Immature natural killer cell (primary cell): ENCODE results near the gene MTHFR. TPM values are rescaled to one million over a fixed set of nuclear protein-coding genes. Genes with fewer than 3 reads are reported as not detected.

Experiments used
- DNase-seq, 3 donors: peaks; one replicate each; pipeline ENCODE4 v3.0.0; 2022; ENCODE audit warnings: mixed read lengths in 1 of 3
- H3K27ac Mint-ChIP-seq, 6 donors: one replicate each; pipeline ENCODE4 v1.8.0; 2020; ENCODE audit warnings: mixed read lengths in 6 of 6, mild to moderate bottlenecking in 5 of 6, inconsistent platforms in 4 of 6, moderate library complexity in 3 of 6
- H3K27me3 Mint-ChIP-seq, 3 donors: one replicate each; pipeline ENCODE4 v1.8.0; 2020 to 2021; ENCODE audit warnings: low read depth in 3 of 3, mild to moderate bottlenecking in 3 of 3, mixed read lengths in 3 of 3, moderate library complexity in 3 of 3, inconsistent platforms in 1 of 3
- H3K36me3 Mint-ChIP-seq, 3 donors: one replicate each; pipeline ENCODE4 v1.8.0; 2020; ENCODE audit warnings: mixed read lengths in 3 of 3, inconsistent platforms in 2 of 3, mild to moderate bottlenecking in 2 of 3
- H3K4me1 Mint-ChIP-seq, 2 donors: one replicate each; pipeline ENCODE4 v1.8.0; 2020; ENCODE audit warnings: inconsistent platforms in 2 of 2, mild to moderate bottlenecking in 2 of 2, mixed read lengths in 2 of 2, moderate library complexity in 1 of 2
- H3K4me3 Mint-ChIP-seq, 5 donors: one replicate each; pipeline ENCODE4 v1.8.0; 2020; ENCODE audit warnings: mild to moderate bottlenecking in 5 of 5, mixed read lengths in 5 of 5, inconsistent platforms in 3 of 5, moderate library complexity in 3 of 5
- H3K9me3 Mint-ChIP-seq, 6 donors: one replicate each; pipeline ENCODE4 v1.8.0; 2020; ENCODE audit warnings: mild to moderate bottlenecking in 6 of 6, mixed read lengths in 6 of 6, inconsistent platforms in 4 of 6, moderate library complexity in 3 of 6
- polyA plus RNA-seq, 3 donors: library from polyadenylated mRNA; unstranded; fragments of 300-500 nt; fragmentation: Illumina TruSeq; gene quantifications; one replicate each; pipeline ENCODE4 v1.2.3, GENCODE V29; 2021

The MTHFR gene
- polyA plus RNA-seq, 3 donors from 2014 or later: 5.0 to 15.2 (median 7.6) TPM

DNA sequence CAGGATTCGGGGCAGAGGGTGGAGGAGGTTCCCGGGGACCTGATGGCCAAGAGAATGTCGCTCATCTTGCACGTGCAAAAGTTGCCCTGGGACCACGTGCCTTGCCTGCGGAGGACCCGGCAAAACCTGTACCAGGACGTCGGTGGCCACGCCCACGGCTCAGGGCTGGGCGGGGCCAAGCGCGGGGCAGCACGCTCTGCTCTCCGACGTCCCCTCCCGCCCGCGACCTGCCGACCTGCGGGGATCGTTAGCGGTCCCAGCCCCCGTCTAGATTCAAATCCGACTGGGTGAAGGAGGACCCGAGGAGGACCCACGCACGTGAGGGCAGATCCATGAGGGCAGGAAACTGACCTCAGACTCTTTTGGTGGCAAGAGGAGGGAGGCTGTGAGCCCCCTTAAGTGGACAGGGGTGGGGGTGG, 43.8 kb downstream of the MTHFR start, which contains the start of gene C1orf167:
Gene C1orf167 (plus strand): TSS at position 206 of the 419 bp plus-strand sequence. CDS start 2,208 bp downstream, outside the sequence.
- peak in 2 of 3 donors; percentile 12 to 16 for DNase-seq
- peaks cover 4 to 14% (median 11%) of the 10 kb centered on the region in 3 donors for H3K27me3 Mint-ChIP-seq
- H3K27ac Mint-ChIP-seq: no peak within 1 kb of the TSS
- peak within 1 kb of the TSS in 4 of 5 donors; percentile 29 to 60 (median 46) for H3K4me3 Mint-ChIP-seq
- H3K4me1 Mint-ChIP-seq: peaks cover 4 to 6% of the 10 kb centered on the region in 2 donors
- H3K36me3 Mint-ChIP-seq: peaks cover 0 to 3% (median 0%) of the 10 kb centered on the region in 3 donors
- H3K9me3 Mint-ChIP-seq: no peaks in the 10 kb centered on the region

- Mint-ChIP-seq H3K27me3 (peaks cover 4 to 14% (median 11%) of the 10 kb centered on the region in 3 donors), H3K27ac (no peak overlapping the region), H3K9me3 (no peaks in the 10 kb centered on the region), H3K4me3 (peak overlapping the region in 3 of 5 donors; percentile 44 to 60 (median 47)), H3K36me3 (peaks cover 0 to 3% (median 0%) of the 10 kb centered on the region in 3 donors), H3K4me1 (peaks cover 4 to 6% of the 10 kb centered on the region in 2 donors)
- DNase-seq: no peak
Measured at GRCh38 chr1:11761285-11761684, 44.5 kb downstream of the MTHFR start.

- H3K27me3 Mint-ChIP-seq: peaks cover 0 to 14% (median 9%) of the 10 kb centered on the region in 3 donors
- DNase-seq: no peak
- no peak overlapping the region for H3K27ac Mint-ChIP-seq
- H3K36me3 Mint-ChIP-seq: peaks cover 0 to 3% (median 0%) of the 10 kb centered on the region in 3 donors
- H3K4me3 Mint-ChIP-seq: no peak overlapping the region
- no peaks in the 10 kb centered on the region for H3K9me3 Mint-ChIP-seq
- H3K4me1 Mint-ChIP-seq: peaks cover 4 to 6% of the 10 kb centered on the region in 2 donors
Measured at GRCh38 chr1:11759791-11760190, 46.0 kb downstream of the MTHFR start.

DNA sequence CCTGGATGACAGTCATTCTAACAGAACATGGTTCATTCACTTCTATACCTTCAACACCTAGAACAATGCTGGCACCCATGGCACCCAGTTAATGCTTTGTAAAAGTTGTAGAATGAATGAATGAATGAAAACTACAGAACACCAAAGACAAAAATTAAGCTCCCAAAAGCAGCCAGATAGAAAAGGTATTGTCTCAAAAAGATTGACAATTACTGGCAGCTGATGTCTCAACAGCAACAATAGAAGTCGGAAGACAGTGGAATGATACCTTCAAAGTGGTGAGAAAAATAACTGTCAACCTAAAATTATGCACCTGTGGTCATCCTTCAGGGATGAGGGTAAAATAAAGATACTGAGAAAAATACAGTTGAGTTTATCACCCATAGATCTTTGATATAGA, 48.7 kb downstream of the MTHFR start:
- no peak for DNase-seq
- peaks cover 0 to 3% (median 0%) of the 10 kb centered on the region in 3 donors for H3K36me3 Mint-ChIP-seq
- no peaks in the 10 kb centered on the region for H3K9me3 Mint-ChIP-seq
- H3K4me1 Mint-ChIP-seq: peaks cover 6% of the 10 kb centered on the region in 2 donors
- no peak overlapping the region for H3K4me3 Mint-ChIP-seq
- H3K27me3 Mint-ChIP-seq: peaks cover 0 to 9% (median 7%) of the 10 kb centered on the region in 3 donors
- no peak overlapping the region for H3K27ac Mint-ChIP-seq

DNA sequence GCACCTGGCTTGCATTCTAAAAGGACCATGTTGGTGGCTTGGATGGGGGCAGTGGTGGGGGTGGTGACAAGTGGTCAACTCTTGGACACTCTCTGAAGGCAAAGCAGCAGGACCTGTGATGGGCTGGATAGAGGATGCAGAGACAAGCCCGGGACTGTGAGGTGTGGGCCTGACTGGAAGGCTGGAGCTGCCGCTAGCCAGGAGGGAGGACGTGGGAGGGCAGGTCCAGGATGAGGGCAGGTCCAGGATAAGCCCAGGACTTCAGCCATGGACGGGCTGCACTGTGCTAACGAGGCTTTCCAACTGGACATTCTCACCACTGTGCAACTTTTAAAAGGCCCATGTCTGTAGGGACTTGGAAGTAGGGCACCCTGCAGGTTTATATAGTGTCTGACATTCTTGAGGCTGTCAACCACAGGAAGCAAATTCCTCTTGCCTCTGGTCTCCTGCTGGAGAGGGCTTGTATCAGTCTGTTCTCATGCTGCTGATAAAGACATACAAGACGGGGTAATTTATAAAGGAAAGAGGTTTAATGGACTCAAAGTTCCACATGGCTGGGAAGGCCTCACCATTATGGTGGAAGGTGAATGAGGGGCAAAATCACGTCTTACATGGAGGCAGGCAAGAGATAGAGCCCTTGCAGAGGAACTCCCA, 52.1 kb downstream of the MTHFR start:
- Mint-ChIP-seq H3K9me3 (no peaks in the 10 kb centered on the region), H3K27ac (peak overlapping the region in 5 of 6 donors; percentile 53 to 78 (median 57)), H3K27me3 (peaks cover 0 to 3% (median 0%) of the 10 kb centered on the region in 3 donors), H3K4me3 (no peak overlapping the region), H3K36me3 (peaks cover 0 to 6% (median 0%) of the 10 kb centered on the region in 3 donors), H3K4me1 (peaks cover 8 to 15% of the 10 kb centered on the region in 2 donors)
- DNase-seq: no peak

DNA sequence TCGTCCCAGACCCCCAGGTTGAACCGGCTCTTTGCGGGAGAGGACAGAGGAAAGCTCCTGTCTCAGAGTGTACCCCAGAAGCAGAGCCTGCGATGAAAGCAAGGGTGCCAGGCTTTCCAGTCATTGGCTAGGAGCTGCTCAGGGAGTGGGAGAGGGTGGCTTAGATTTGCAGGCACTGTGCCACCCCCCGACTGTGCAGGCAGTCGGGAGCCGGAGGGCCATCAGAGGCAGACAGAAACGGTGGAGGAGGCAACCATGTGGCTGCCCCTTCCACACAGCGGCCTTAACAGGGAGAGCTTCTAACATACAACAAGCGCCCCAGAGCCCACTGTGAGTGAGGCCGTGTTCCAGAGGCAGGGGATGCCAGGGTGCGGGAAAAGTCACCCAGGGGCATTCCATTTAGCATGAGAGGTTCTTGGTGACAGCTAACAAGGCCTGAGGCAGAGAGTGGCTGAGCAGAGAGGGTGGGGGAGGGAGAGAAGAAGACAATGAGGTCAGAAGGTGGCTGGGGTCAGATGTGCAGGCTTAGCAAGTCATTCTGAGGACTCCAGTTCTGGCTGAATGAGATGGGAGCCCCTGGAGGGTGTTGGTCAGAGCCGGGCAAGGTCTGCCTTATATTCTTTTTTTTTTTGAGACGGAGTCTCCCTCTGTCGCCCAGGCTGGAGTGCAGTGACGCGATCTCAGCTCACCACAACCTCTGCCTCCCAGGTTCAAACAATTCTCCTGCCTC, 53.2 kb downstream of the MTHFR start:
- no peaks in the 10 kb centered on the region for H3K9me3 Mint-ChIP-seq
- peaks cover 12 to 17% of the 10 kb centered on the region in 2 donors for H3K4me1 Mint-ChIP-seq
- DNase-seq: no peak
- H3K36me3 Mint-ChIP-seq: peaks cover 0 to 6% (median 0%) of the 10 kb centered on the region in 3 donors
- no peak overlapping the region for H3K4me3 Mint-ChIP-seq
- peaks cover 0 to 2% (median 0%) of the 10 kb centered on the region in 3 donors for H3K27me3 Mint-ChIP-seq
- peak overlapping the region in 2 of 6 donors; percentile 16 to 39 for H3K27ac Mint-ChIP-seq

GRCh38 chr1:11751087-11751486, 54.7 kb downstream of the MTHFR start:
- peaks cover 22 to 28% of the 10 kb centered on the region in 2 donors for H3K4me1 Mint-ChIP-seq
- H3K27ac Mint-ChIP-seq: no peak overlapping the region
- H3K27me3 Mint-ChIP-seq: peaks cover 0 to 2% (median 0%) of the 10 kb centered on the region in 3 donors
- H3K9me3 Mint-ChIP-seq: no peaks in the 10 kb centered on the region
- H3K36me3 Mint-ChIP-seq: peaks cover 6 to 17% (median 8%) of the 10 kb centered on the region in 3 donors
- no peak for DNase-seq
- no peak overlapping the region for H3K4me3 Mint-ChIP-seq

- Mint-ChIP-seq H3K4me1 (peaks cover 33 to 35% of the 10 kb centered on the region in 2 donors), H3K27me3 (peaks cover 0 to 2% (median 0%) of the 10 kb centered on the region in 3 donors), H3K27ac (no peak overlapping the region), H3K9me3 (no peaks in the 10 kb centered on the region), H3K36me3 (peaks cover 8 to 27% (median 16%) of the 10 kb centered on the region in 3 donors), H3K4me3 (no peak overlapping the region)
- DNase-seq: no peak
Measured at GRCh38 chr1:11749996-11750395, 55.8 kb downstream of the MTHFR start.

DNA sequence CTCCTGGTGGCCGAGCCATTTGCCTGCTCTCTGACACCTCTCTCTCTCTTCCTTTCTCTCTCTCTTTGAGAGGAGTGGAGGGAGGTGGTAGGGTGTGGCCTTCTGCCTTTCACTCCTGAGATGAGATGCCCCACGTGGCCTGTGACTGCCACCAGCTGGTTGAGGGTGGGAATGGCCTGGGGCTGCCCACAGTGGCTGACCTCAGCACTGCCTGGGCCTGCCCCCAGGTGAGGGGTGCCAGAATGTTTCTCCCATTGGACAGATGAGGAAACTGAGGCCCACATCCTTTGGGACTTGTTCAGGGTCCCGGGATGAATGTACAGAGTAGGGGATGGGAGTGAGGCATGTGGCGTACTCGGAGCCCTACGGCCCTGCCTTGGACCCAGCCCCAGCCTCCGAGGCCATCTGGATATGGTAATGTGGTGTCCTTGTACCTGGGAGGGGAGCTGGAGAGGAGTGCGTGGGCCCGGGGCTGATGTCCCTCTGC, 56.5 kb downstream of the MTHFR start:
- H3K9me3 Mint-ChIP-seq: no peaks in the 10 kb centered on the region
- peak; percentile 60 to 65 (median 62) for DNase-seq
- peaks cover 0 to 2% (median 0%) of the 10 kb centered on the region in 3 donors for H3K27me3 Mint-ChIP-seq
- H3K27ac Mint-ChIP-seq: peak overlapping the region; percentile 51 to 88 (median 74)
- H3K36me3 Mint-ChIP-seq: peaks cover 8 to 27% (median 19%) of the 10 kb centered on the region in 3 donors
- peak overlapping the region; percentile 2 to 68 (median 61) for H3K4me3 Mint-ChIP-seq
- H3K4me1 Mint-ChIP-seq: peaks cover 33 to 38% of the 10 kb centered on the region in 2 donors

- DNase-seq: no peak
- Mint-ChIP-seq H3K4me1 (peaks cover 33 to 38% of the 10 kb centered on the region in 2 donors), H3K27me3 (peaks cover 0 to 2% (median 1%) of the 10 kb centered on the region in 3 donors), H3K4me3 (peak overlapping the region; percentile 2 to 68 (median 61)), H3K27ac (peak overlapping the region; percentile 51 to 88 (median 74)), H3K36me3 (peaks cover 8 to 27% (median 20%) of the 10 kb centered on the region in 3 donors), H3K9me3 (no peaks in the 10 kb centered on the region)
Measured at GRCh38 chr1:11748294-11749202, 57.2 kb downstream of the MTHFR start.

- H3K36me3 Mint-ChIP-seq: peaks cover 8 to 27% (median 20%) of the 10 kb centered on the region in 3 donors
- H3K27ac Mint-ChIP-seq: peak overlapping the region in 4 of 6 donors; percentile 1 to 60 (median 52)
Measured at GRCh38 chr1:11746795-11747487, 58.8 kb downstream of the MTHFR start.

GRCh38 chr1:11746092-11746491, 59.7 kb downstream of the MTHFR start:
- Mint-ChIP-seq H3K4me1 (peaks cover 54 to 60% of the 10 kb centered on the region in 2 donors), H3K4me3 (no peak overlapping the region), H3K27ac (no peak overlapping the region), H3K9me3 (no peaks in the 10 kb centered on the region), H3K27me3 (peaks cover 2 to 3% (median 2%) of the 10 kb centered on the region in 3 donors), H3K36me3 (peaks cover 8 to 27% (median 20%) of the 10 kb centered on the region in 3 donors)
- DNase-seq: no peak

More at GRCh38 chr1:11746795-11747487, 58.8 kb downstream of the MTHFR start:
- no peak for DNase-seq
- peaks cover 46 to 52% of the 10 kb centered on the region in 2 donors for H3K4me1 Mint-ChIP-seq
- H3K4me3 Mint-ChIP-seq: no peak overlapping the region
- H3K9me3 Mint-ChIP-seq: no peaks in the 10 kb centered on the region
- peaks cover 2 to 3% (median 2%) of the 10 kb centered on the region in 3 donors for H3K27me3 Mint-ChIP-seq
